NCI-H1105 treated with DMSO at 0.1 percent for 48 hours (cell line): Measurements from ENCODE around the gene SRGAP2C.
"Not testable (repeated sequence)": the region's sequence is repeated elsewhere in the genome, so short reads cannot be mapped to it uniquely, and the experiment has no call there.

ENCODE experiments used
- DNase-seq: peaks from one replicate; lab custom pipeline; 2025; lab: John Stamatoyannopoulos, UW

SRGAP2C gene

GRCh38 chr1:121384754-121385153 lies 200.0 kb downstream of the SRGAP2C start:
- DNase-seq: not testable (repeated sequence)

- not testable (repeated sequence) for DNase-seq
These were observed 200.4 kb downstream of the SRGAP2C start for GRCh38 chr1:121385162-121385561.

GRCh38 chr1:121385563-121386288 lies 201.0 kb downstream of the SRGAP2C start:
- DNase-seq: not testable (repeated sequence)

- DNase-seq: not testable (repeated sequence)
These were observed 201.7 kb downstream of the SRGAP2C start for GRCh38 chr1:121386319-121386948.

GRCh38 chr1:121389895-121390560 lies 205.3 kb downstream of the SRGAP2C start:
- not testable (repeated sequence) for DNase-seq

- not testable (repeated sequence) for DNase-seq
These were observed 207.4 kb downstream of the SRGAP2C start for GRCh38 chr1:121392130-121392529.

- DNase-seq: peak; percentile 32
These were observed 211.0 kb downstream of the SRGAP2C start for GRCh38 chr1:121395718-121396201.

GRCh38 chr1:121396335-121397081 lies 211.7 kb downstream of the SRGAP2C start:
- not testable (repeated sequence) for DNase-seq

GRCh38 chr1:121397101-121397500 lies 212.3 kb downstream of the SRGAP2C start:
- DNase-seq: not testable (repeated sequence)

GRCh38 chr1:121399193-121399592 lies 214.4 kb downstream of the SRGAP2C start:
- not testable (repeated sequence) for DNase-seq

- not testable (repeated sequence) for DNase-seq
These were observed 215.3 kb downstream of the SRGAP2C start for GRCh38 chr1:121400108-121400507.

- DNase-seq: not testable (repeated sequence)
These were observed 216.0 kb downstream of the SRGAP2C start for GRCh38 chr1:121400541-121401310.

GRCh38 chr1:121401375-121401955 lies 216.7 kb downstream of the SRGAP2C start:
- DNase-seq: not testable (repeated sequence)

- not testable (repeated sequence) for DNase-seq
These were observed 218.5 kb downstream of the SRGAP2C start for GRCh38 chr1:121403254-121403653.

- DNase-seq: no peak
These were observed 223.6 kb downstream of the SRGAP2C start for GRCh38 chr1:121408354-121408753.

GRCh38 chr1:121413821-121414220 lies 229.0 kb downstream of the SRGAP2C start:
- DNase-seq: no peak

- DNase-seq: no peak
These were observed 230.1 kb downstream of the SRGAP2C start for GRCh38 chr1:121414905-121415304.

- no peak for DNase-seq
These were observed 232.6 kb downstream of the SRGAP2C start for GRCh38 chr1:121417325-121417923.

- DNase-seq: no peak
These were observed 233.7 kb downstream of the SRGAP2C start for GRCh38 chr1:121418369-121419049.
